ENCODE measurements around the gene AKT1S1.
A peak's percentile ranks its signal among the peaks of the same experiment; 100 is the strongest.
"Not testable (repeated sequence)": the region's sequence is repeated elsewhere in the genome, so short reads cannot be mapped to it uniquely, and the experiment has no call there.

AKT1S1 gene

GRCh38 chr19:49877020-49877878, at the start of gene AKT1S1, which contains the start of gene TBC1D17:
TSS of gene AKT1S1 (minus strand) at chr19:49877355. CDS start at chr19:49873295, 4,060 bp downstream.
TSS of gene TBC1D17 (plus strand) at chr19:49877702. CDS start at chr19:49877724, 22 bp downstream.
- peak within 1 kb of the TSS; percentile 99 for H3K27ac ChIP-seq (ENCODE audit: low read length)
- H3K36me3 ChIP-seq (ENCODE audit: control insufficient read depth in 1 of 2, insufficient read depth in 2 of 2, low read length in 2 of 2) = peaks cover 26 to 46% of the 10 kb centered on the region in 2 donors
- H3K9me3 ChIP-seq (ENCODE audit: control insufficient read depth in 1 of 2, low read length in 2 of 2) = no peaks in the 10 kb centered on the region
- no peaks in the 10 kb centered on the region for H3K27me3 ChIP-seq (ENCODE audit: low read depth, low read length)
- peaks cover 10 to 29% of the 10 kb centered on the region in 2 donors for H3K4me1 ChIP-seq (ENCODE audit: control insufficient read depth in 1 of 2, insufficient read depth in 2 of 2, low read length in 2 of 2)
- H3K4me3 ChIP-seq (ENCODE audit: low read depth in 1 of 2, low read length in 2 of 2) = peak within 1 kb of the TSS; percentile 92 to 93

DNA sequence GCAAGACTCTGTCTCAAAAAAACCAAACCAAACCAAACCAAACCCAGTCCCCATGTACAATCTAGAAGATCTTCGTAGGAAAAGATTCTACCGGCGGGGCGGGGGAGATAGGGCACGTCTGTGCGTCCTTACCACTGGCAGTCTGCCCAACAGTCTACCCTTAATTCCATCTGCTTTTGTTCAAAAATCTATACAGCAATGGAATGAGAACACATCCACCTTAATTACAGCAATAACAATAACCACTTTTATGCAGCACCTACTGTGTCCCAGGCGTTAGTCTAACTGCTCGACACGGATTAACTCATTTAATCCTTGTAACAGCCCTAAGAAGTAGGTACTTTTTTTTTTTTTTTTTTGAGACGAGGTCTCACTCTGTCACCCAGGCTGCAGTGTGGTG, 49.4 kb upstream of the AKT1S1 start:
- H3K36me3 ChIP-seq (ENCODE audit: control insufficient read depth in 1 of 2, insufficient read depth in 2 of 2, low read length in 2 of 2) = peaks cover 18 to 34% of the 10 kb centered on the region in 2 donors
- H3K4me1 ChIP-seq (ENCODE audit: control insufficient read depth in 1 of 2, insufficient read depth in 2 of 2, low read length in 2 of 2) = peaks cover 7 to 20% of the 10 kb centered on the region in 2 donors
- no peaks in the 10 kb centered on the region for H3K27me3 ChIP-seq (ENCODE audit: low read depth, low read length)
- H3K4me3 ChIP-seq (ENCODE audit: low read depth in 1 of 2, low read length in 2 of 2) = no peak overlapping the region
- no peaks in the 10 kb centered on the region for H3K9me3 ChIP-seq (ENCODE audit: control insufficient read depth in 1 of 2, low read length in 2 of 2)
- H3K27ac ChIP-seq (ENCODE audit: low read length) = no peak overlapping the region

DNA sequence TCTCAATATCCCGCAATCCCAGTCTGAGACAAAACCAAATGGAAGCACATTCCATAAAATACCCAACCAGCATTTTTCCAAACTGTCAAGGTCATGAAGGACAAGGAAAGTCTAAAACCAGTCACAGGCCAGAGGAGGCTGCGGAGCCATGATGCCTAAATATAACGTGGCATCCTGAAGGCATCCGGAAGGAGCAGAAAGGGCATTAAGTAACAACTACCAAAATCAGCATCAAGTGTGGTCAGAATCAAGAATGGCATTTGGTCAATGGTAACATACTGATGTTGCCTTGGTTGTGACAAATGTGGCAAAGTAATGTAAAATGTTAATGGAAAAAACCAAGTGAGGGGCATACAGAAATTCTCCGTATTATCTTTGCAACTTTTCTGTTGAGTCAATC, 48.3 kb upstream of the AKT1S1 start:
- Histone ChIP-seq H3K27me3 (ENCODE audit: low read depth, low read length) (no peaks in the 10 kb centered on the region), H3K9me3 (ENCODE audit: control insufficient read depth in 1 of 2, low read length in 2 of 2) (no peaks in the 10 kb centered on the region), H3K4me1 (ENCODE audit: control insufficient read depth in 1 of 2, insufficient read depth in 2 of 2, low read length in 2 of 2) (peaks cover 7 to 20% of the 10 kb centered on the region in 2 donors), H3K4me3 (ENCODE audit: low read depth in 1 of 2, low read length in 2 of 2) (no peak overlapping the region), H3K27ac (ENCODE audit: low read length) (no peak overlapping the region), H3K36me3 (ENCODE audit: control insufficient read depth in 1 of 2, insufficient read depth in 2 of 2, low read length in 2 of 2) (peaks cover 18 to 42% of the 10 kb centered on the region in 2 donors)

DNA sequence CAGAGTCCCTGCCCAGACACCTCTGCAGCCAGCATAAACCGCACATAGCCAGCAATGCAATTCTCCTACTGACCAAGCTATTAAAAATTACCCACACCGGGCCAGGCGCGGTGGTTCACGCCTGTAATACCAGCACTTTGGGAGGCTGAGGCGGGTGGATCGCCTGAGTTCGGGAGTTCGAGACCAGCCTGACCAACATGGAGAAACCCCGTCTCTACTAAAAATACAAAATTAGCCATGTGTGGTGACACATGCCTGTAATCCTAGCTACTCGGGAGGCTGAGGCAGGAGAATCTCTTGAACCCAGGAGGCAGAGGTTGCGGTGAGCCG, 47.7 kb upstream of the AKT1S1 start:
- peaks cover 18 to 46% of the 10 kb centered on the region in 2 donors for H3K36me3 ChIP-seq (ENCODE audit: control insufficient read depth in 1 of 2, insufficient read depth in 2 of 2, low read length in 2 of 2)
- not testable (repeated sequence) for H3K9me3 ChIP-seq (ENCODE audit: control insufficient read depth in 1 of 2, low read length in 2 of 2); H3K27me3 ChIP-seq (ENCODE audit: low read depth, low read length); H3K4me3 ChIP-seq (ENCODE audit: low read depth in 1 of 2, low read length in 2 of 2); H3K27ac ChIP-seq (ENCODE audit: low read length)
- peaks cover 7 to 20% of the 10 kb centered on the region in 2 donors for H3K4me1 ChIP-seq (ENCODE audit: control insufficient read depth in 1 of 2, insufficient read depth in 2 of 2, low read length in 2 of 2)

DNA sequence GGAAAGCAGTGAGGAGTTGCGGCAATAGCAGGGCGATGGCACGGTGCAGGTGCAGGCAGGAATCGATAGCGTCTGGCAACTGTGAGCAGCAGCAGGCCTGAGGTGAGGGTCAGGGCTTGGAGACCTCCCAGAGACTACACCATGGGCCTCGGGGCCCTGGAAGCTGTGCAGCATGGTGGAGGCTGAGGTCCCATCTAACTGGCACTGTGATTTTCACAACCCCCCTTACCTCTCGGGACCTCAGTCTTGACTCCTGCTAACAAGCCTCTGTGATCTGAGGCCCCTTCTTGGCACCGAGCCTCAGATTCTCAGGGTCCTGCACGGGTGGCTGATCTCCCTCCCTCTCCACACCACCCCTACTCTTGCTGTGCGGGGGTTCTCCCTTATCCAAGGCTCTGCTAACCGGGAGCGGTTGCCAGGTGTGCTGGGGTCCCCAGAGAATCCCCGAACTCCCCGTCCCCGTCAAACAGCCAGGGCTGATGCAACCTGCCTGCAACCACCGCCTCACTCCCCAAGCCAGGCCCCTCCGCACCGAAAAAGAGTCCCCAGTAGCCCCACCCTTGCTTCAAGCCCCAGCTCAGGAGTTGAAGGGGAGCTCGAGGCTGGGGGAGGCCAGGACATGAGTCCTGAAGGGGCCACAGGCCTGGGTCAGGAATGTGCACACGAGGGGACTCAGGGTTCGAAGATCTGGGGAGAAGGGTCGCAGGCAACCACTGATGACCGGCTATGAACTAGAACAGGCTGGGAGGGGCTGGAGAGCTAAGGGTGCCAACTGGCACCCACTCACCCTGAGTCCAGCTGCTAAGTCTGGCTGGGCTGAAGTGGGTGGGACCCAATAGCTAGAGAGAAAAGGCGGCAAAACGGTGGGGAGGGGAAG, 47.1 kb upstream of the AKT1S1 start:
- Histone ChIP-seq H3K36me3 (ENCODE audit: control insufficient read depth in 1 of 2, insufficient read depth in 2 of 2, low read length in 2 of 2) (peaks cover 18 to 46% of the 10 kb centered on the region in 2 donors), H3K27ac (ENCODE audit: low read length) (no peak overlapping the region), H3K27me3 (ENCODE audit: low read depth, low read length) (no peaks in the 10 kb centered on the region), H3K4me3 (ENCODE audit: low read depth in 1 of 2, low read length in 2 of 2) (no peak overlapping the region), H3K9me3 (ENCODE audit: control insufficient read depth in 1 of 2, low read length in 2 of 2) (no peaks in the 10 kb centered on the region), H3K4me1 (ENCODE audit: control insufficient read depth in 1 of 2, insufficient read depth in 2 of 2, low read length in 2 of 2) (peaks cover 7 to 20% of the 10 kb centered on the region in 2 donors)

- no peak overlapping the region for H3K4me3 ChIP-seq (ENCODE audit: low read depth in 1 of 2, low read length in 2 of 2)
- H3K9me3 ChIP-seq (ENCODE audit: control insufficient read depth in 1 of 2, low read length in 2 of 2) = no peaks in the 10 kb centered on the region
- H3K4me1 ChIP-seq (ENCODE audit: control insufficient read depth in 1 of 2, insufficient read depth in 2 of 2, low read length in 2 of 2) = peaks cover 7 to 15% of the 10 kb centered on the region in 2 donors
- no peak overlapping the region for H3K27ac ChIP-seq (ENCODE audit: low read length)
- H3K36me3 ChIP-seq (ENCODE audit: control insufficient read depth in 1 of 2, insufficient read depth in 2 of 2, low read length in 2 of 2) = peaks cover 18 to 50% of the 10 kb centered on the region in 2 donors
- no peaks in the 10 kb centered on the region for H3K27me3 ChIP-seq (ENCODE audit: low read depth, low read length)
Measured at GRCh38 chr19:49923055-49924003, 46.2 kb upstream of the AKT1S1 start.

GRCh38 chr19:49921871-49922795, 45.0 kb upstream of the AKT1S1 start:
- Histone ChIP-seq H3K36me3 (ENCODE audit: control insufficient read depth in 1 of 2, insufficient read depth in 2 of 2, low read length in 2 of 2) (peaks cover 11 to 47% of the 10 kb centered on the region in 2 donors), H3K27ac (ENCODE audit: low read length) (no peak overlapping the region), H3K4me1 (ENCODE audit: control insufficient read depth in 1 of 2, insufficient read depth in 2 of 2, low read length in 2 of 2) (peaks cover 0 to 3% of the 10 kb centered on the region in 2 donors), H3K27me3 (ENCODE audit: low read depth, low read length) (no peaks in the 10 kb centered on the region), H3K9me3 (ENCODE audit: control insufficient read depth in 1 of 2, low read length in 2 of 2) (no peaks in the 10 kb centered on the region), H3K4me3 (ENCODE audit: low read depth in 1 of 2, low read length in 2 of 2) (no peak overlapping the region)

GRCh38 chr19:49920624-49921363, 43.6 kb upstream of the AKT1S1 start:
- H3K9me3 ChIP-seq (ENCODE audit: control insufficient read depth in 1 of 2, low read length in 2 of 2) = no peaks in the 10 kb centered on the region
- H3K4me3 ChIP-seq (ENCODE audit: low read depth in 1 of 2, low read length in 2 of 2) = no peak overlapping the region
- no peaks in the 10 kb centered on the region for H3K27me3 ChIP-seq (ENCODE audit: low read depth, low read length)
- peaks cover 6 to 52% of the 10 kb centered on the region in 2 donors for H3K36me3 ChIP-seq (ENCODE audit: control insufficient read depth in 1 of 2, insufficient read depth in 2 of 2, low read length in 2 of 2)
- no peaks in the 10 kb centered on the region for H3K4me1 ChIP-seq (ENCODE audit: control insufficient read depth in 1 of 2, insufficient read depth in 2 of 2, low read length in 2 of 2)
- H3K27ac ChIP-seq (ENCODE audit: low read length) = no peak overlapping the region

GRCh38 chr19:49918089-49918488, 40.9 kb upstream of the AKT1S1 start:
- Histone ChIP-seq H3K27ac (ENCODE audit: low read length) (no peak overlapping the region), H3K9me3 (ENCODE audit: control insufficient read depth in 1 of 2, low read length in 2 of 2) (no peaks in the 10 kb centered on the region), H3K36me3 (ENCODE audit: control insufficient read depth in 1 of 2, insufficient read depth in 2 of 2, low read length in 2 of 2) (peaks cover 0 to 55% of the 10 kb centered on the region in 2 donors), H3K27me3 (ENCODE audit: low read depth, low read length) (no peaks in the 10 kb centered on the region), H3K4me3 (ENCODE audit: low read depth in 1 of 2, low read length in 2 of 2) (no peak overlapping the region), H3K4me1 (ENCODE audit: control insufficient read depth in 1 of 2, insufficient read depth in 2 of 2, low read length in 2 of 2) (peaks cover 0 to under 1% of the 10 kb centered on the region in 2 donors)

Data from muscle layer of duodenum (tissue), 2 donors.